GM19324 (cell line): ENCODE data around the gene DYNLT2B.
A peak's percentile ranks its signal among the peaks of the same experiment; 100 is the strongest.
"Not testable (repeated sequence)": the region's sequence is repeated elsewhere in the genome, so short reads cannot be mapped to it uniquely, and the experiment has no call there.

Source experiments
- ATAC-seq: cut with Tn5 transposase; IDR thresholded peaks from one replicate; pipeline ENCODE4 v1.9.1; 2021; ENCODE audit warnings: mild to moderate bottlenecking, moderate library complexity; ENCODE audit not compliant: unreplicated experiment, low FRiP score

DYNLT2B gene

GRCh38 chr3:196317687-196318467, at the start of gene DYNLT2B:
Gene DYNLT2B, minus strand, starts transcription at chr3:196318240. Its CDS starts 88 bp downstream, at chr3:196318152.
- ATAC-seq, result peak; percentile 88

GRCh38 chr3:196365736-196366135, 47.7 kb upstream of the DYNLT2B start:
- ATAC-seq, result no peak

DNA sequence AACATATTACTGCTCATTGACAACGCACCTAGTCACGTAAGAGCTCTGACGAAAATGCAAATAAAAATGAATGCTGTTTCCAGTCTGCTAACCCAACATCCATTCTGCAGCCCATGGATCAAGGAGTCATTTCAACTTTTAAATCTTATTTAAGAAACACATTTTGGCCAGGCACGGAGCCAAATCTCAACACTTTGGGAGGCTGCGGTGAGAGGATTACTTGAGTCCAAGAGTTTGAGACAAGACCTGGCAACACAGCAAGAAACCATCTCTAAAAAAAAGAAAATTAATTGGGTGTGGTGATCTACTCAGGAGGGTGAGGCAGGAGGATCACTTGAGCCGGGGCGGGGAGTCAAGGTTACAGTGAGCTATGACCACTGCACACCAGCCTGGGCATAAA, 42.5 kb upstream of the DYNLT2B start:
- no peak for ATAC-seq

DNA sequence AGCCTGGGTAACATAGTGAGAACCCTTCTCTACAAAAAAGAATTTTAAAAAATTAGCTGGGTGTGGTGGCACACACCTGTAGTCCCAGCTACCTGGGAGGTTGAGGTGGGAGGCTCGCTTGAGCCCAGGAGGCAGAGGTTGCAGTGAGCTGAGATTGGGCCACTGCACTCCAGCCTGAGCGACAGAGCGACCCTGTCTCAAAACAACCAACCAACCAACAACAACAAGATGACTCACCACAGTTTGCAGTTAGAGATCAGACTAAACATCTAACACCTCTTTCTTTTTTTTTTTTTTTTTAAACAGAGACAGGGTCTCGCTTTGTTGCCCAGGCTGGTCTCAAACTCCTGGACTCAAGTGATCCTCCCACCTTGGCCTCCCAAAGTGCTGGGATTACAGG, 40.5 kb upstream of the DYNLT2B start:
- ATAC-seq, result not testable (repeated sequence)

GRCh38 chr3:196357905-196358304, 39.9 kb upstream of the DYNLT2B start:
- ATAC-seq, result no peak

GRCh38 chr3:196356556-196356955, 38.5 kb upstream of the DYNLT2B start:
- ATAC-seq, result no peak

- no peak for ATAC-seq
Observed at GRCh38 chr3:196355668-196356067, 37.6 kb upstream of the DYNLT2B start.

- ATAC-seq, result no peak
Observed at GRCh38 chr3:196354132-196354531, 36.1 kb upstream of the DYNLT2B start.

DNA sequence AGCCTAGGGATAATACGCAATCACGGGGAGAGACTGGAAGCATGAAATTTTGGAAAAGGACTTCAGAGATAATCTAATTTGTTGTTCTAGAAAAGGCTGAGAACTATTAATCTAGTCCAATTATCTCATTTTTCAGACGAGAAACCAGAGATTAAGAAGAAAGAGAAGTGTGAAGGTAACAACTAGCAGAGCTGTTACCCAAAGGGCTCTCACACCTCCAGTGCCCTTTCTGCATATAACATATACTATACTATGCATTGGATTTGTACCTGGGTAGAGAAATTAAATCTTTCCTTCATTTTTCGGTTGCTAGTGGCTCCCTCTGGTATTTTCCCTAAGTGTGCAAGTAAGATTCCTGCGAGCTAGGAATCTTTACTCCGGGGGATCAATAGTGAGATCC, 33.5 kb upstream of the DYNLT2B start:
- ATAC-seq, result no peak

GRCh38 chr3:196350067-196350466, 32.0 kb upstream of the DYNLT2B start:
- no peak for ATAC-seq

GRCh38 chr3:196348698-196349097, 30.7 kb upstream of the DYNLT2B start:
- no peak for ATAC-seq

- no peak for ATAC-seq
Observed at GRCh38 chr3:196344663-196345062, 26.6 kb upstream of the DYNLT2B start.

- ATAC-seq, result not testable (repeated sequence)
Observed at GRCh38 chr3:196343917-196344316, 25.9 kb upstream of the DYNLT2B start.

GRCh38 chr3:196341137-196341536, 23.1 kb upstream of the DYNLT2B start:
- no peak for ATAC-seq

DNA sequence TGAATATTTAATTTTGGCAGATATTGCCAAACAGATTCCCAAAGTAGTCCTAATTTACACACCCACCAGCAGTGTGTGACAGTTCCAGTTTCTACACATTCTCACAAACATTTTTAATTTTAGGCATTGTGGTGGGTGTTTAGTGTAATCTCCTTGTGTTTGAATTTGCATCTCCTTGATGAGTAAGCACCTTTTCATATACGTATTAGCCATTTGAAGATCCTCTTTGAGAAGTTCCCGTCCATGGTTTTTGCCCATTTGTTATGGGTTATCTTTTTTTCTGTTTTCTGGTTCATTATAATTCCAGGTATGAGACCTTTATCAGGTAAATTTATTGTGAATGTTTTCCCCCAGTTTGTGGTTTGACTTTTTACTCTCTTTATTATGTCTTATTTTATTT, 22.4 kb upstream of the DYNLT2B start:
- ATAC-seq, result no peak

- ATAC-seq, result no peak
Observed at GRCh38 chr3:196339493-196340254, 21.6 kb upstream of the DYNLT2B start.

DNA sequence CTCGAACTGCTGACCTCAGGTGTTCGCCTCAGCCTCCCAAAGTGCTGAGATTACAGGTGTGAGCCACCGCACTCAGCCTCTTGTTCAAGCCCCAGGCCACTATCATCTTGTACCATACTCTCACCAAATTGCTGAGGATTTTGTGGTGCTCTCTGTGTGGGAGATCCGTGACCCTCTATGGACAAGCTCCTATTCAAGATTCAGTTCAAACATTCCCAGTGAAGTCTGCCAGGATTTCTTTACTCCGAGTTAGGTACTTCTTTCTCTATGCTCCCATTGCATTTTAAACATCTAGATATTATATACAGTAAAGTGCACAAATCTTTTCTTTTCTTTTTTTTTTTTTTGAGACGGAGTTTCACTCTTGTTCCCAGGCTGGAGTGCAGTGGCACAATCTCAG, 21.0 kb upstream of the DYNLT2B start:
- no peak for ATAC-seq

DNA sequence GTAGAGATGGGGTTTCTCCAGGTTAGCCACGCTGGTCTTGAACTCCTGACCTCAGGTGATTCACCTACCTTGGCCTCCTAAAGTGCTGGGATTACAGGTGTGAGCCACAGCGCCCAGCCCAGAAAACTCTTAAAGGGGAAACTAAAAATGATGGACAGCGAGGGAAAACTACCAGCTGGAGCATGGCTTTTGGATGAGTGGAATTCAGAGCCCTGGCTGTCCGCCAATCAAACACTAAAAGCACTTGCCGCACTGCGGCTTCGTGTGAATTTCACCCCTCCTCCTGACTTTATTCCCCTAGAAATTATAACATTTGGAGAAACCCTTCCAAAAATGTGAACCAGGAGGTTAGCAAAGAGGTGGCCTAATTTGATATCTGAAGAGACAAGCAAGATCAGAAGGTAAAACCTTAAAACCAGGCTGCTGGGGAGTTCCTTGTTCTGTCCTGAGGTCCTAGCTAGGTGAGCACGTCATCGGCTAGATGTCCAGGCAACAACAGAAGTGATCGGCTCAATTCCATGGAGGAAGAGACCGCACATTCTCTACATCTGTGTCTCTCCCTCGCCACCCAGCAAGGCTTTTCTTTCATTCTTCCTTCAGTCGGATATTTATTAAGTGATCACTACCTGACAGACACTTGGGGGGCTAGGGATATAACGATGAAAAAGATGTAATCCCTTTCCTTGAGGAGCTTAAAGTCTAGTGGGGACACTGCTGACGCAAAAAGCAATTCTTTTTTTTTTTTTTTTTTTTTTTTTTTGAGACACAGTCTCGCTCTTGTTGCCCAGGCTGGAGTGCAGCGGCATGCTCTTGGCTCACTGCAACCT, 18.5 kb upstream of the DYNLT2B start:
- no peak for ATAC-seq

DNA sequence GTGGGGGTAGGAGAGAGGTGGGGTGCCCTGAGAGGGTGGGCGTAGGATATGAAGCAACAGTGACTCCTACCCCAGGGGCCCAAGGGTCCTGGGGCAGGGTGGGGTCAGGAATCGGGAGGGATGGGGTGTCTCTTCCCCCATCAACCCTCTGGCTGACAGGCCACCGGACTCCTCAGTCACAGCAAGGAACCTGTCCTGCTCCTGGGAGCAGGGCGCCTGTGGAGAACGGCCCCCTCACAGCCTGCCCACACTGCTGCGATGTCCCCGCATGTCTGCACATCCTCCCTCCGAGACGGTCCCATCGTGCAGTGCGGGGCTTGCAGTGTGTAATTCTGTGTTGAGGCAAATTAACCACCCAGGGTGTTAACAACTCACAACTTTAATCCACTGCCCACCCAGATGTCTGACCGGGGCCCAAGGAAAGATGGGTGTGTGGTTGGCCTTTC, 17.5 kb upstream of the DYNLT2B start:
- no peak for ATAC-seq

DNA sequence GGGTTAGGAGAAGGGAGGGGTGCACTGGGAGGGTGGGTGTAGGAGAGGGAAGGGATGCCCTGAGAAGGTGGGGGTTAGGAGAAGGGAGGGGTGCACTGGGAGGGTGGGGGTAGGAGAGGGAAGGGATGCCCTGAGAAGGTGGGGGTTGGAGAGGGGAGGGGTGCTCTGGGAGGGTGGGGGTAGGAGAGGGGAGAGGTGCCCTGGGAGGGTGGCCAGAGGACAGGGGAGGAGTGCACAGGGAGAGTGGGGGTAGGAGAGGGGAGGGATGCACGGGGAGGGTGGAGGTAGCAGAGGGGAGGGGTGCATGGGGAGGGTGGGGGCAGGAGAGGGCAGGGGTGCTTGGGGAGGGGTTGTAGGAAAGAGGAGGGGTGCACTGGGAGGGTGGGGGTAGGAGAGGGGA, 16.9 kb upstream of the DYNLT2B start:
- no peak for ATAC-seq

DNA sequence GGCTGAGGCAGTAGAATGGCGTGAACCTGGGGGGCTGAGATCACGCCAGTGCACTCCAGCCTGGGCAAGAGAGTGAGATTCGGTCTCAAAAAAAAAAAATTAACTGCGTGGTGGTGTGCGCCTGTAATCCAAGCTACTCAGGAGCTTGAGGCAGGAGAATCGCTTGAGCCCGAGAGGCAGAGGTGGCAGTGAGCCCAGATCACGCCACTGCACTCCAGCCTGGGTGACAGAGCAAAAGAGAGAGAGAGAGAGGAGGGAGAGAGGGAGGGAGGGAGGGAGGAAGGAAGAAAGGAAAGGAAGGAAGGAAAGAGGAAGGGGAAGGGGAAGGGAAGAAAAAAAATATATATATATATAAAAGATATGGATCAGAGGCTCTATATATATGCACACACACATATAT, 14.1 kb upstream of the DYNLT2B start:
- no peak for ATAC-seq
